NOMO-1 treated with DMSO at 0.1 percent for 48 hours (cell line): ENCODE data around the gene PLEK2.
"Not testable (repeated sequence)": the region's sequence is repeated elsewhere in the genome, so short reads cannot be mapped to it uniquely, and the experiment has no call there.

Source experiments
- DNase-seq: peaks from one replicate; lab custom pipeline; 2025; ENCODE audit not compliant: unreplicated experiment; lab: John Stamatoyannopoulos, UW

Gene PLEK2

GRCh38 chr14:67411820-67412421 lies at the start of gene PLEK2:
Gene PLEK2, minus strand, starts transcription at chr14:67412165. Its CDS starts 106 bp downstream, at chr14:67412059.
- DNase-seq = no peak

- DNase-seq = no peak
Measured at GRCh38 chr14:67461341-67461985, 49.5 kb upstream of the PLEK2 start.

GRCh38 chr14:67459336-67459735 lies 47.4 kb upstream of the PLEK2 start:
- DNase-seq = no peak

- DNase-seq = no peak
Measured at GRCh38 chr14:67457782-67458181, 45.8 kb upstream of the PLEK2 start.

- no peak for DNase-seq
Measured at GRCh38 chr14:67456732-67457131, 44.8 kb upstream of the PLEK2 start.

GRCh38 chr14:67453575-67454300 lies 41.8 kb upstream of the PLEK2 start:
- no peak for DNase-seq

- DNase-seq = not testable (repeated sequence)
Measured at GRCh38 chr14:67451667-67452066, 39.7 kb upstream of the PLEK2 start.

- no peak for DNase-seq
Measured at GRCh38 chr14:67449096-67449495, 37.1 kb upstream of the PLEK2 start.

- DNase-seq = no peak
Measured at GRCh38 chr14:67447033-67447381, 35.0 kb upstream of the PLEK2 start.

- no peak for DNase-seq
Measured at GRCh38 chr14:67446371-67447032, 34.5 kb upstream of the PLEK2 start.

- no peak for DNase-seq
Measured at GRCh38 chr14:67444395-67444794, 32.4 kb upstream of the PLEK2 start.

- DNase-seq = no peak
Measured at GRCh38 chr14:67442139-67442906, 30.4 kb upstream of the PLEK2 start.

GRCh38 chr14:67441672-67442071 lies 29.7 kb upstream of the PLEK2 start:
- no peak for DNase-seq

GRCh38 chr14:67441256-67441655 lies 29.3 kb upstream of the PLEK2 start:
- no peak for DNase-seq

GRCh38 chr14:67440513-67440912 lies 28.5 kb upstream of the PLEK2 start:
- no peak for DNase-seq

- DNase-seq = no peak
Measured at GRCh38 chr14:67438969-67439368, 27.0 kb upstream of the PLEK2 start.

- DNase-seq = no peak
Measured at GRCh38 chr14:67436006-67436866, 24.3 kb upstream of the PLEK2 start.

GRCh38 chr14:67435603-67436002 lies 23.6 kb upstream of the PLEK2 start:
- no peak for DNase-seq

GRCh38 chr14:67432050-67432564 lies 20.1 kb upstream of the PLEK2 start:
- no peak for DNase-seq
